Neural progenitor cell (in vitro differentiated cells): ENCODE measurements around the gene DNAJB5. TPM values are rescaled to one million over a fixed set of nuclear protein-coding genes. Genes with fewer than 3 reads are reported as not detected.

Experiments used
- DNase-seq: peaks from one replicate; pipeline ENCODE4 v3.0.0-alpha.2; 2016; ENCODE audit warnings: low spot score
- H2AFZ ChIP-seq: fragments of 200-600 bp; sonication (generic); replicated peaks from 2 replicates; pipeline ENCODE4 v1.6.1; 2016; ENCODE audit warnings: antibody characterized with exemption
- H3F3A ChIP-seq: fragments of 200-600 bp; sonication (generic); 2 replicates; pipeline ENCODE4 v1.6.1; 2016; ENCODE audit warnings: antibody characterized with exemption, low read depth
- H3K27ac ChIP-seq: fragments of 200-600 bp; sonication (generic); 2 replicates; pipeline ENCODE4 v1.5.1; 2016; ENCODE audit warnings: mild to moderate bottlenecking
- H3K27me3 ChIP-seq: fragments of 200-600 bp; sonication (generic); 2 replicates; pipeline ENCODE4 v1.6.1; 2016; ENCODE audit warnings: mild to moderate bottlenecking, moderate library complexity
- H3K36me3 ChIP-seq: fragments of 200-600 bp; sonication (generic); 2 replicates; pipeline ENCODE4 v1.5.1; 2016
- H3K4me1 ChIP-seq: fragments of 200-600 bp; sonication (generic); 2 replicates; pipeline ENCODE4 v1.6.1; 2016; ENCODE audit warnings: mixed run types
- H3K4me2 ChIP-seq: fragments of 200-600 bp; sonication (generic); 2 replicates; pipeline ENCODE4 v1.6.1; 2016
- H3K4me3 ChIP-seq: fragments of 200-600 bp; sonication (generic); 2 replicates; pipeline ENCODE4 v1.5.1; 2016
- H3K79me2 ChIP-seq: fragments of 200-600 bp; sonication (generic); 2 replicates; pipeline ENCODE4 v1.6.1; 2016; ENCODE audit warnings: low read depth
- H3K9ac ChIP-seq: fragments of 200-600 bp; sonication (generic); 2 replicates; pipeline ENCODE4 v1.6.1; 2016
- H3K9me3 ChIP-seq: fragments of 200-600 bp; sonication (generic); 2 replicates; pipeline ENCODE4 v1.5.1; 2016; ENCODE audit warnings: low read depth
- H4K20me1 ChIP-seq: fragments of 200-600 bp; sonication (generic); 2 replicates; pipeline ENCODE4 v1.6.1; 2016; ENCODE audit warnings: low read depth
- H3K27ac Mint-ChIP-seq: 3 replicates; pipeline ENCODE4 v1.8.0; 2021; ENCODE audit warnings: mixed read lengths
- H3K27me3 Mint-ChIP-seq: 2 replicates; pipeline ENCODE4 v1.8.0; 2022; ENCODE audit warnings: low read depth, mild to moderate bottlenecking, inconsistent platforms, moderate library complexity, mixed read lengths; ENCODE audit not compliant: insufficient read depth
- H3K36me3 Mint-ChIP-seq: 3 replicates; pipeline ENCODE4 v1.8.0; 2021; ENCODE audit warnings: mixed read lengths
- H3K4me1 Mint-ChIP-seq: 3 replicates; pipeline ENCODE4 v1.8.0; 2021; ENCODE audit warnings: mixed read lengths
- H3K4me3 Mint-ChIP-seq: 3 replicates; pipeline ENCODE4 v1.8.0; 2021; ENCODE audit warnings: mild to moderate bottlenecking, moderate library complexity, mixed read lengths
- H3K9me3 Mint-ChIP-seq: 3 replicates; pipeline ENCODE4 v1.8.0; 2020; ENCODE audit warnings: mixed read lengths
- CTCF ChIP-seq: fragments of 200-600 bp; sonication (generic); IDR thresholded peaks from 2 replicates; pipeline ENCODE4 v1.5.1; 2017; ENCODE audit warnings: antibody characterized with exemption, mild to moderate bottlenecking
- EZH2 ChIP-seq: fragments of 200-600 bp; sonication (generic); IDR thresholded peaks from 2 replicates; pipeline ENCODE4 v1.6.1; 2017; ENCODE audit warnings: antibody characterized with exemption, mild to moderate bottlenecking, moderate library complexity
- EZH2phosphoT487 ChIP-seq: fragments of 200-600 bp; sonication (generic); IDR thresholded peaks from 2 replicates; pipeline ENCODE4 v1.6.1; 2017; ENCODE audit warnings: antibody characterized with exemption
- total RNA-seq: library from RNA; depleted of rRNA; stranded (reverse); fragments of >200 nt; gene quantifications from 2 replicates; pipeline ENCODE4 v1.2.3, GENCODE V29; 2015; ENCODE audit warnings: low replicate concordance

DNAJB5 gene
- total RNA-seq, 1 donor from 2014 or later: 17.4 TPM

- no peak for DNase-seq
- Mint-ChIP-seq H3K4me3 (no peak overlapping the region), H3K27ac (no peak overlapping the region), H3K27me3 (peaks cover 5% of the 10 kb centered on the region), H3K9me3 (no peaks in the 10 kb centered on the region), H3K36me3 (peaks cover 20% of the 10 kb centered on the region), H3K4me1 (peaks cover 5% of the 10 kb centered on the region)
- Histone ChIP-seq H3K27me3 (no peaks in the 10 kb centered on the region), H3F3A (no peaks in the 10 kb centered on the region), H3K4me2 (no peak overlapping the region), H3K9me3 (no peaks in the 10 kb centered on the region), H2AFZ (no peak overlapping the region), H3K4me1 (no peaks in the 10 kb centered on the region), H3K36me3 (no peaks in the 10 kb centered on the region), H3K79me2 (no peaks in the 10 kb centered on the region), H3K27ac (no peak overlapping the region), H3K4me3 (no peak overlapping the region), H4K20me1 (no peaks in the 10 kb centered on the region), H3K9ac (no peak overlapping the region)
- TF ChIP-seq EZH2 (no peak), EZH2phosphoT487 (no peak), CTCF (no peak)
These were observed 52.6 kb downstream of the DNAJB5 start for GRCh38 chr9:35042081-35042604.

GRCh38 chr9:35042891-35043545, 53.5 kb downstream of the DNAJB5 start:
- no peak overlapping the region for H3K27ac Mint-ChIP-seq
- peaks cover 20% of the 10 kb centered on the region for H3K36me3 Mint-ChIP-seq
- H3K27me3 ChIP-seq: no peaks in the 10 kb centered on the region

GRCh38 chr9:35044071-35044470, 54.5 kb downstream of the DNAJB5 start:
- H3K9me3 ChIP-seq: no peaks in the 10 kb centered on the region
- TF ChIP-seq CTCF (no peak), EZH2 (no peak), EZH2phosphoT487 (no peak)
- Mint-ChIP-seq H3K27me3 (peaks cover 6% of the 10 kb centered on the region), H3K4me3 (no peak overlapping the region), H3K27ac (no peak overlapping the region), H3K36me3 (peaks cover 27% of the 10 kb centered on the region), H3K9me3 (no peaks in the 10 kb centered on the region), H3K4me1 (peaks cover 5% of the 10 kb centered on the region)
- H4K20me1 ChIP-seq: no peaks in the 10 kb centered on the region
- H3K27ac ChIP-seq: no peak overlapping the region
- peak; percentile 14 for DNase-seq
- no peak overlapping the region for H3K9ac ChIP-seq
- H3K27me3 ChIP-seq: no peaks in the 10 kb centered on the region
- H3K4me1 ChIP-seq: no peaks in the 10 kb centered on the region
- H3K4me2 ChIP-seq: no peak overlapping the region
- no peaks in the 10 kb centered on the region for H3K79me2 ChIP-seq
- H3K36me3 ChIP-seq: no peaks in the 10 kb centered on the region
- no peaks in the 10 kb centered on the region for H3F3A ChIP-seq
- H2AFZ ChIP-seq: no peak overlapping the region
- H3K4me3 ChIP-seq: no peak overlapping the region

More at GRCh38 chr9:35042891-35043545, 53.5 kb downstream of the DNAJB5 start:
- Mint-ChIP-seq H3K4me1 (peaks cover 5% of the 10 kb centered on the region), H3K4me3 (no peak overlapping the region), H3K27me3 (peaks cover 8% of the 10 kb centered on the region), H3K9me3 (no peaks in the 10 kb centered on the region)
- DNase-seq: no peak
- Histone ChIP-seq H3K36me3 (no peaks in the 10 kb centered on the region), H4K20me1 (no peaks in the 10 kb centered on the region), H3K4me3 (no peak overlapping the region), H3K27ac (no peak overlapping the region), H3K79me2 (no peaks in the 10 kb centered on the region), H3K9ac (no peak overlapping the region), H3K9me3 (no peaks in the 10 kb centered on the region), H2AFZ (no peak overlapping the region), H3K4me2 (no peak overlapping the region), H3K4me1 (no peaks in the 10 kb centered on the region), H3F3A (no peaks in the 10 kb centered on the region)
- no peak for TF ChIP-seq EZH2
- TF ChIP-seq CTCF: no peak
- TF ChIP-seq EZH2phosphoT487: no peak

Other genes with a start within 250 kb of the DNAJB5 start
- gene PHF24, start 31.5 kb upstream of the DNAJB5 start, total RNA-seq: 0.71 and 1.8 TPM in 2 replicates
- 238 and 309 TPM in 2 replicates for gene VCP, start 82.9 kb downstream of the DNAJB5 start, total RNA-seq
- 89.4 and 97.1 TPM in 2 replicates for gene FANCG, start 90.2 kb downstream of the DNAJB5 start, total RNA-seq
- gene PIGO, start 106.8 kb downstream of the DNAJB5 start, total RNA-seq: 12.3 and 21.6 TPM in 2 replicates
- 114 and 130 TPM in 2 replicates for gene STOML2, start 113.4 kb downstream of the DNAJB5 start, total RNA-seq
- 8.5 and 19.8 TPM in 2 replicates for gene ATOSB, start 126.1 kb downstream of the DNAJB5 start, total RNA-seq
- 40.7 and 44.4 TPM in 2 replicates for gene UNC13B, start 172.3 kb downstream of the DNAJB5 start, total RNA-seq